ENCODE measurements around the gene HNRNPM.

DNA sequence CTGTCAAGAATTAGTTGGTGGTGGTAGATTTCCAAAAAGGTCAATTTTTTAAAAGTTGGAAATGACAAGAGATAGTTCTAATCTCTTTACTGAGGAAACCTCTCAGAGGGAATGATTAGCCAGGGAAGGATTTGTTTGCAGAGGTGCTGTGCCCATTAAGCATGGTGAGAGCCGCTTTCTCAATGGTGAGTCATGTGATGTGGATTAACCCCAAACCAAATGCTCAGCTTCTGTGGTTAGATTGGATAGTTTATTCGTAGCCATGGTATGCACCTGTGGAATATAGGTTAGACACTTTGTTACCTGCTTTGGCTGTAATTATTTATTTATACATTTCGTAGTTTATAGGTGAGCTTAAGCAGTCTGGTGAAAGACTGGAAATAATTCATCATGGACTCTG, 7.1 kb downstream of the HNRNPM start:
- no peak for TF ChIP-seq PATZ1 (CRISPR knock-in tag; IDR thresholded peaks at IDR 0.05; ENCODE audit: borderline replicate concordance)
- TF ChIP-seq ESRRG (CRISPR knock-in tag; IDR thresholded peaks at IDR 0.05), result no peak
- TF ChIP-seq ZNF8 (CRISPR knock-in tag; IDR thresholded peaks at IDR 0.05), result no peak
- no peak for TF ChIP-seq CREB5 (CRISPR knock-in tag; IDR thresholded peaks at IDR 0.05; ENCODE audit: low read depth)
- no peak for TF ChIP-seq CSRNP3 (CRISPR knock-in tag; IDR thresholded peaks at IDR 0.05)
- TF ChIP-seq TCF4 (CRISPR knock-in tag; IDR thresholded peaks at IDR 0.05; ENCODE audit: borderline replicate concordance), result no peak
- no peak for TF ChIP-seq BACH2 (CRISPR knock-in tag; IDR thresholded peaks at IDR 0.05; ENCODE audit: borderline replicate concordance)
- no peak for TF ChIP-seq TSHZ2 (CRISPR knock-in tag; IDR thresholded peaks at IDR 0.05)
- no peak for TF ChIP-seq ZFP30 (CRISPR knock-in tag; IDR thresholded peaks at IDR 0.05)
- no peak for TF ChIP-seq ZNF70 (CRISPR knock-in tag; IDR thresholded peaks at IDR 0.05)
- TF ChIP-seq ZFP3 (CRISPR knock-in tag; IDR thresholded peaks at IDR 0.05), result no peak
- TF ChIP-seq ZNF565 (CRISPR knock-in tag; conservative IDR thresholded peaks at IDR 0.05; ENCODE audit: low read depth), result no peak
- TF ChIP-seq RARB (CRISPR knock-in tag; IDR thresholded peaks at IDR 0.05), result no peak
- TF ChIP-seq SNAI2 (CRISPR knock-in tag; IDR thresholded peaks at IDR 0.05), result no peak

Data from SK-N-SH treated with all-trans-retinoic acid at 6 μM for 48 hours (cell line).